OCI-LY3 (cell line): ENCODE measurements around the gene C1QTNF3.

ENCODE experiments used
- CTCF ChIP-seq: fragments of 200-600, 300-600 bp; sonication (generic); IDR thresholded peaks from 2 replicates; pipeline ENCODE4 v1.5.1; 2014; ENCODE audit warnings: antibody characterized with exemption, low read length, low read depth
- EZH2phosphoT487 ChIP-seq: fragments of 200-600 bp; shearing (Covaris generic); IDR thresholded peaks from 2 replicates; pipeline ENCODE4 v1.6.1; 2018; ENCODE audit warnings: antibody characterized with exemption, mixed run types, low read depth

- TF ChIP-seq CTCF, result no peak
- TF ChIP-seq EZH2phosphoT487, result no peak
Measured at GRCh38 chr5:34020726-34021125, 22.3 kb downstream of the C1QTNF3 start.
